AG09309 (cell line): ENCODE measurements around the gene HDAC6.

Source experiments
- DNase-seq: peaks from one replicate; pipeline ENCODE4 v3.0.0-alpha.2; 2010; ENCODE audit warnings: low read depth
- H3K4me3 ChIP-seq: 2 replicates; pipeline ENCODE4 v1.5.1; 2011; ENCODE audit warnings: mild to moderate bottlenecking, low read depth, low read length, moderate library complexity; ENCODE audit not compliant: control insufficient read depth
- TF ChIP-seq, protein P1 (sequence below): IDR thresholded peaks from 2 replicates; pipeline ENCODE4 v1.5.1; 2011; ENCODE audit warnings: mild to moderate bottlenecking, low read depth, low read length, inconsistent platforms; ENCODE audit not compliant: insufficient read depth, control insufficient read depth; ENCODE audit errors: missing control alignments

HDAC6 gene

GRCh38 chrX:48770296-48770695 is 31.6 kb upstream of the HDAC6 start:
- no peak for DNase-seq
- TF ChIP-seq, protein P1, sequence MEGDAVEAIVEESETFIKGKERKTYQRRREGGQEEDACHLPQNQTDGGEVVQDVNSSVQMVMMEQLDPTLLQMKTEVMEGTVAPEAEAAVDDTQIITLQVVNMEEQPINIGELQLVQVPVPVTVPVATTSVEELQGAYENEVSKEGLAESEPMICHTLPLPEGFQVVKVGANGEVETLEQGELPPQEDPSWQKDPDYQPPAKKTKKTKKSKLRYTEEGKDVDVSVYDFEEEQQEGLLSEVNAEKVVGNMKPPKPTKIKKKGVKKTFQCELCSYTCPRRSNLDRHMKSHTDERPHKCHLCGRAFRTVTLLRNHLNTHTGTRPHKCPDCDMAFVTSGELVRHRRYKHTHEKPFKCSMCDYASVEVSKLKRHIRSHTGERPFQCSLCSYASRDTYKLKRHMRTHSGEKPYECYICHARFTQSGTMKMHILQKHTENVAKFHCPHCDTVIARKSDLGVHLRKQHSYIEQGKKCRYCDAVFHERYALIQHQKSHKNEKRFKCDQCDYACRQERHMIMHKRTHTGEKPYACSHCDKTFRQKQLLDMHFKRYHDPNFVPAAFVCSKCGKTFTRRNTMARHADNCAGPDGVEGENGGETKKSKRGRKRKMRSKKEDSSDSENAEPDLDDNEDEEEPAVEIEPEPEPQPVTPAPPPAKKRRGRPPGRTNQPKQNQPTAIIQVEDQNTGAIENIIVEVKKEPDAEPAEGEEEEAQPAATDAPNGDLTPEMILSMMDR, result no peak
- H3K4me3 ChIP-seq, result no peak overlapping the region

- TF ChIP-seq, protein P1, result no peak
- H3K4me3 ChIP-seq, result no peak overlapping the region
These were observed 29.3 kb upstream of the HDAC6 start for GRCh38 chrX:48772602-48773001.

GRCh38 chrX:48776818-48777439 is 24.9 kb upstream of the HDAC6 start:
- H3K4me3 ChIP-seq, result no peak overlapping the region
- TF ChIP-seq, protein P1, result no peak
- DNase-seq, result no peak

More at GRCh38 chrX:48772602-48773001, 29.3 kb upstream of the HDAC6 start:
- DNase-seq, result no peak

DNA sequence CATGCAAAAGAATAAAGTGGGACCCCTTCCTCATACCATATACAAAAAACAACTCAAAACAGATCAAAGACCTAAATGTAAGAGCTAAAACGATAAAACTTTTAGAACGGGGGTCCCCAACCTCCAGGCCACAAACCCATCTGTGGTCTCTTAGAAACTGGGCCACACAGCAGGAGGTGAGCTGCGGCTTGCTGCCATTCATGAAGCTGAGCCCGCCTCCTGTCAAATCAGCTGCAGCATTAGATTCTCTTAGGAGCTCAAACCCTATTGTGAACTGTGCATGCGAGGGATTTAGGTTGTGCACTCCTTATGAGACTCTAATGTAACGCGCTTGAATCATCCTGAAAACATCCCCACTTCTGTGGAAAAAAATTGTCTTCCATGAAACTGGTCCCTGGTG is 22.5 kb upstream of the HDAC6 start:
- TF ChIP-seq, protein P1, result no peak
- no peak overlapping the region for H3K4me3 ChIP-seq
- DNase-seq, result no peak

DNA sequence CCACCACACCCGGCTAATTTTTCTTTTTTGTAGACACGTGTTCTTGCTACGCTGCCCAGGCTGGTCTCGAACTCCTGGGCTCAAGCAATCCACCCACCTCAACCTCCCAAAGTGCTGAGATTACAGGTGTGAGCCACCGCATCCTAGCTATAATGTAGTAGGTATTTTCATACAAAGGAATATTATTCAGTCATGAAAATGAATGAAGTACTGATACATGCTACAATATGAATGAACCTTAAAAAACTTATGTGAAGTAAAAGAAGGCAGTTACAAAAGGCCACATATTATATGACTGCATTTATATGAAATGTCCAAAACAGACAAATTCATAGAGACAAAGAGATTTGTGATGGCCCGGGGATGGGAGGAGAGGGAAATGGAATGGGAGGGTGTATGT is 20.2 kb upstream of the HDAC6 start:
- H3K4me3 ChIP-seq, result no peak overlapping the region
- no peak for DNase-seq
- TF ChIP-seq, protein P1, result no peak

DNA sequence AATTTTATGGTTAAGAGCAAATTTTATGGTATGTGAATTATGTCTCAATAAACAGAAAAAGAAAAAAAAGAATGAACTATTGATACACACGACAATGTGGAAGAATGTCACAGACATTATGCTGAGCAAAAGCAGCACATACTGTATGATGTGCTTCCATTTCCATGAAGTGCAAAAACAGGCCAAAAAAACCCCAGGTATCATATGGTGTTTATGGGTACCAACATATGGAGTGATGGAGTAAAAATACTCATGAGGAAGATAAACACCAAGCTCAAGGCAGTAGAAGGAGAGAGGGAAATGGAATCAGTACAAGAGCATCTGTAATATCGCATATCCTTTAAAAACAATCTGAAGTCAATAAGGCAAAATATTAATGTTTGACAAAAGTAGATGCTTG is 19.7 kb upstream of the HDAC6 start:
- H3K4me3 ChIP-seq, result no peak overlapping the region
- TF ChIP-seq, protein P1, result no peak
- no peak for DNase-seq

GRCh38 chrX:48782795-48783194 is 19.1 kb upstream of the HDAC6 start:
- DNase-seq, result no peak
- TF ChIP-seq, protein P1, result no peak
- H3K4me3 ChIP-seq, result no peak overlapping the region
